K562 (cell line): ENCODE results near the gene KCNK10. TPM values are rescaled to one million over a fixed set of nuclear protein-coding genes. Genes with fewer than 3 reads are reported as not detected.

Experiments
- ATAC-seq: fragments of 200-7000 bp; cut with Tn5 transposase; 3 replicates; pipeline ENCODE4 v1.9.1; 2020; ENCODE audit warnings: moderate library complexity
- BruUV-seq: library from RNA; stranded (reverse); fragments of 400-500 nt; replicated peaks from 2 replicates; lab custom pipeline; 2021; lab: Mats Ljungman, UMichigan
- CTCF ChIA-PET: fragments of 300-600 bp; formaldehyde crosslinking; extraction: SDS; loops from one replicate; lab custom pipeline; 2021; ENCODE audit warnings: low intra/inter-chr PET ratio; lab: Yijun Ruan, JAX
- POLR2A ChIA-PET: fragments of 300-600, 350-650 bp; sonication (Branson Sonifier 250); formaldehyde crosslinking; extraction: SDS; loops from one replicate; lab custom pipeline; 2021; ENCODE audit warnings: antibody characterized with exemption, inconsistent platforms; lab: Yijun Ruan, JAX
- DNase-seq, 4 experiments: peaks; one replicate each; pipeline versions ENCODE4 v3.0.0 to v3.0.0-alpha.2; 2011 to 2018; ENCODE audit warnings: low spot score in 3 of 4, mixed read lengths in 3 of 4; ENCODE audit errors: extremely low read depth in 1 of 4
- FAIRE-seq: peaks from 2 replicates; lab custom pipeline; 2011; peaks lifted over from hg19 to GRCh38; lab: Jason Lieb, UNC
- H2AFZ ChIP-seq: 2 replicates; pipeline ENCODE4 v1.6.0; 2011; ENCODE audit warnings: low read depth, low read length, control low read depth, inconsistent platforms
- H3K27ac ChIP-seq: fragments of 200-600 bp; 3 replicates; pipeline ENCODE4 v1.8.0; 2011; ENCODE audit warnings: low read depth, mild to moderate bottlenecking, control low read depth, inconsistent platforms, low read length, moderate library complexity, mixed read lengths; ENCODE audit errors: extremely low read depth
- H3K27me3 ChIP-seq, 2 experiments: fragments of 300-600 bp in 1 of 2; 2 replicates in 1 of 2; 3 replicates in 1 of 2; pipeline versions ENCODE4 v1.6.0 to v1.8.0; 2011; ENCODE audit warnings: inconsistent platforms in 2 of 2, low read length in 2 of 2, mild to moderate bottlenecking in 1 of 2, mixed read lengths in 1 of 2, moderate library complexity in 1 of 2; ENCODE audit not compliant: control insufficient read depth in 2 of 2, insufficient read depth in 2 of 2
- H3K36me3 ChIP-seq: fragments of 300-600 bp; 3 replicates; pipeline ENCODE4 v1.8.0; 2011; ENCODE audit warnings: mild to moderate bottlenecking, low read length, inconsistent platforms; ENCODE audit not compliant: control insufficient read depth, insufficient read depth
- H3K4me1 ChIP-seq, 2 experiments: fragments of 200-600 bp in 1 of 2; replicated peaks in 1 of 2; 2 replicates in 1 of 2; 3 replicates in 1 of 2; pipeline versions ENCODE4 v1.5.1 to v1.8.0; 2011; ENCODE audit warnings: inconsistent platforms in 2 of 2, low read length in 2 of 2, mild to moderate bottlenecking in 1 of 2, mixed read lengths in 1 of 2, moderate library complexity in 1 of 2; ENCODE audit not compliant: control insufficient read depth in 2 of 2, insufficient read depth in 2 of 2
- H3K4me2 ChIP-seq: 2 replicates; pipeline ENCODE4 v1.6.1; 2011; ENCODE audit warnings: low read length, control low read depth, inconsistent platforms, mixed read lengths; ENCODE audit not compliant: insufficient read depth
- H3K4me3 ChIP-seq: fragments of 200-600 bp; sonication (generic), shearing (Covaris generic); 2 replicates; pipeline ENCODE4 v1.5.1; 2016; ENCODE audit warnings: control low read depth, inconsistent platforms
- H3K79me2 ChIP-seq: fragments of 200-600 bp; 3 replicates; pipeline ENCODE4 v1.8.0; 2011; ENCODE audit warnings: low read length, inconsistent platforms; ENCODE audit not compliant: control insufficient read depth, insufficient read depth
- H3K9ac ChIP-seq, 2 experiments: 2 replicates each; pipeline versions ENCODE4 v1.6.0 to v1.6.1; 2011; ENCODE audit warnings: low read depth in 2 of 2, low read length in 2 of 2, control low read depth in 1 of 2, inconsistent platforms in 1 of 2, mild to moderate bottlenecking in 1 of 2, mixed read lengths in 1 of 2; ENCODE audit not compliant: insufficient read depth in 1 of 2
- H3K9me1 ChIP-seq: one replicate; pipeline ENCODE4 v1.6.0; 2011; ENCODE audit warnings: inconsistent platforms, mild to moderate bottlenecking, low read length, moderate library complexity; ENCODE audit not compliant: control insufficient read depth, insufficient read depth
- H3K9me3 ChIP-seq: replicated peaks from 2 replicates; pipeline ENCODE4 v1.5.1; 2011; ENCODE audit warnings: low read depth, low read length, inconsistent platforms; ENCODE audit not compliant: control insufficient read depth, insufficient read depth
- H4K20me1 ChIP-seq: replicated peaks from 2 replicates; pipeline ENCODE4 v1.6.1; 2011; ENCODE audit warnings: low read length, inconsistent platforms, mixed read lengths; ENCODE audit not compliant: control insufficient read depth, insufficient read depth
- CXXC5 ChIP-seq: fragments of 250-450 bp; sonication (Bioruptor Pico); IDR thresholded peaks from 2 replicates; pipeline ENCODE4 v1.8.0; 2022; ENCODE audit warnings: inconsistent platforms, mild to moderate bottlenecking, moderate library complexity
- ETS1 ChIP-seq: conservative IDR thresholded peaks from 2 replicates; pipeline ENCODE4 v1.6.1; 2011; ENCODE audit warnings: low read depth, mild to moderate bottlenecking, low read length; ENCODE audit not compliant: control insufficient read depth
- HNRNPLL ChIP-seq: fragments of 200-400 bp; formaldehyde crosslinking; IDR thresholded peaks from 2 replicates; pipeline ENCODE4 v1.6.1; 2017; ENCODE audit warnings: low read length, low read depth, mild to moderate bottlenecking; ENCODE audit not compliant: poor library complexity, severe bottlenecking
- HOMEZ ChIP-seq: fragments of 250-450 bp; sonication (Bioruptor Pico); IDR thresholded peaks from 2 replicates; pipeline ENCODE4 v1.4.0; 2020; ENCODE audit warnings: mild to moderate bottlenecking, moderate library complexity
- MED1 ChIP-seq: sonication (generic); formaldehyde crosslinking; IDR thresholded peaks from 2 replicates; pipeline ENCODE4 v1.8.1; 2023; ENCODE audit warnings: missing genetic modification reagents, borderline replicate concordance
- MTA2 ChIP-seq: fragments of 450-650 bp; IDR thresholded peaks from 2 replicates; pipeline ENCODE4 v1.6.1; 2016; ENCODE audit warnings: low read depth
- NKRF ChIP-seq: fragments of 450-650 bp; IDR thresholded peaks from 2 replicates; pipeline ENCODE4 v1.6.1; 2016; ENCODE audit warnings: borderline replicate concordance
- ZKSCAN8 ChIP-seq: fragments of 200-800 bp; sonication (Bioruptor generic); IDR thresholded peaks from 2 replicates; pipeline ENCODE4 v1.6.1; 2016; ENCODE audit warnings: missing genetic modification characterization, missing compliant biosample characterization
- ZNF699 ChIP-seq: fragments of 250-450 bp; sonication (Bioruptor Pico); IDR thresholded peaks from 2 replicates; pipeline ENCODE4 v1.8.0; 2021; ENCODE audit warnings: mild to moderate bottlenecking, moderate library complexity; ENCODE audit not compliant: insufficient replicate concordance
- WGBS: fragments of 100-300 bp; shearing (Covaris generic); methylation state at CpG from one replicate; pipeline ENCODE4 v1.1.6; 2016; ENCODE audit warnings: low coverage, mixed read lengths; ENCODE audit not compliant: insufficient coverage; ENCODE audit errors: missing lambda C conversion rate; 5-methylcytosine and 5-hydroxymethylcytosine counted together
- in situ Hi-C: fragments of 300-500 bp; cut with MboI; formaldehyde crosslinking; loops from 4 replicates; pipeline ENCODE4 v1.15.0; 2018; ENCODE audit warnings: inconsistent platforms, mixed read lengths
- intact Hi-C: fragments of 100-400 bp; cut with micrococcal nuclease; formaldehyde crosslinking; loops from 2 replicates; pipeline ENCODE4 v1.14.2; 2022
- polyA plus RNA-seq, 8 experiments: library from polyadenylated mRNA; depleted of rRNA in 4 of 8; stranded (reverse) in 5 of 8; unstranded in 3 of 8; fragments of >200 nt; fragmentation: Nextera tagmentation in 2 of 8; fragmentation: Illumina TruSeq in 1 of 8; extraction: Ambion mirVana in 2 of 8; extraction: Trizol in 1 of 8; gene quantifications; 2 replicates each; pipeline versions ENCODE4 v1.2.1 to v1.2.3, GENCODE V29; 2011 to 2014; ENCODE audit warnings: inconsistent platforms in 1 of 8, missing spikeins in 1 of 8
- total RNA-seq, 7 experiments: library from RNA; depleted of rRNA in 6 of 7; stranded (reverse); fragments of >200 nt in 6 of 7; fragmentation: Illumina TruSeq in 2 of 7; extraction: Trizol in 2 of 7; gene quantifications; 2 replicates each; pipeline versions ENCODE4 v1.2.1 to v1.2.3, GENCODE V29; 2011 to 2021; ENCODE audit warnings: low replicate concordance in 1 of 7

Gene KCNK10
- total and polyA plus RNA-seq, 9 of the 15 experiments (the other 6 are each of a cell fraction or from before 2014, with no cell fraction given) = not detected

GRCh38 chr14:88241810-88242209 lies 81.3 kb downstream of the KCNK10 start:
- POLR2A ChIA-PET = interaction anchor here (0.8 kb wide), 1 partner anchor 10 kb away, joined by 3 read pairs; no protein-coding TSS in a partner anchor
- H3K9me1 ChIP-seq = no peaks in the 10 kb centered on the region
- WGBS = 0% methylated on average over 9 of the region's 9 CpGs
- no peak for ATAC-seq
- no peak overlapping the region for H3K9ac ChIP-seq
- in situ Hi-C loops = no loop called here
- no peaks in the 10 kb centered on the region for H3K9me3 ChIP-seq
- peaks cover 0 to 5% of the 10 kb centered on the region in 2 experiments; a peak in 1 of 5 replicates for H3K27me3 ChIP-seq
- TF ChIP-seq MED1 (CRISPR knock-in tag) (no peak), HOMEZ (CRISPR knock-in tag) (no peak), MTA2 (no peak), ZKSCAN8 (CRISPR knock-in tag) (no peak), ZNF699 (CRISPR knock-in tag) (no peak), CXXC5 (no peak), NKRF (no peak), HNRNPLL (no peak), ETS1 (no peak)
- TF ChIP-seq, all 486 proteins: peak for 0
- intact Hi-C loops = no loop called here
- FAIRE-seq (no peak), DNase-seq (no peak)
- Histone ChIP-seq H3K79me2 (no peaks in the 10 kb centered on the region), H3K27ac (no peak overlapping the region), H4K20me1 (no peaks in the 10 kb centered on the region), H3K36me3 (no peaks in the 10 kb centered on the region), H3K4me1 (no peaks in the 10 kb centered on the region), H3K4me2 (no peak overlapping the region), H2AFZ (no peak overlapping the region), H3K4me3 (no peak overlapping the region)
- CTCF ChIA-PET = no interaction called here
- no TSS peak for BruUV-seq
